ACHN (cell line): Measurements from ENCODE around the gene ZNF280B.
"Not testable (repeated sequence)": the region's sequence is repeated elsewhere in the genome, so short reads cannot be mapped to it uniquely, and the experiment has no call there.

Experiments used
- DNase-seq: peaks from one replicate; pipeline ENCODE4 v3.0.0-alpha.2; 2015
- in situ Hi-C: cut with HindIII; loops from 2 replicates; pipeline ENCODE4 v1.10.0; 2017; ENCODE audit warnings: low sequenced_read_pairs, low pct_ligation_motif_present, low pct_unique_long_range_greater_than_20kb

Gene ZNF280B

DNA sequence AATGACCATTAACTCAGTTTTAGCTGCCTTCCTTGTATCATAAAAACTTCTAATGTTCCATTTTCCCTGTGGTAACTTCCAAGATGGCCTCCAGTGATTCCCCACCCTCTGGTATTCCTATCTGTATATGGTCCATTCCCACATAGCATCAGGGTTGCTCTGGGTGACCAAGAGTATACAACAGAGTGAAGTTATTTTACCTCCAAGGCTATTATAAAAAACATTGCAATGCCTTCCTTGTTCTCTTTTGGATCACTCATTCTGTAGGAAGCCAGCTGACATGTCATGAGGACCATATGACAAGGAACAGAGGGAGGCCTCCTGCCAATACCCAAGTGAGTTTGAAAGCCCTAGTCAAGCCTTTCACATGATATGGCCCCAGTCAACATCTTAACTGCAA, 30.1 kb downstream of the ZNF280B start:
- in situ Hi-C loops: no loop called here
- no peak for DNase-seq

DNA sequence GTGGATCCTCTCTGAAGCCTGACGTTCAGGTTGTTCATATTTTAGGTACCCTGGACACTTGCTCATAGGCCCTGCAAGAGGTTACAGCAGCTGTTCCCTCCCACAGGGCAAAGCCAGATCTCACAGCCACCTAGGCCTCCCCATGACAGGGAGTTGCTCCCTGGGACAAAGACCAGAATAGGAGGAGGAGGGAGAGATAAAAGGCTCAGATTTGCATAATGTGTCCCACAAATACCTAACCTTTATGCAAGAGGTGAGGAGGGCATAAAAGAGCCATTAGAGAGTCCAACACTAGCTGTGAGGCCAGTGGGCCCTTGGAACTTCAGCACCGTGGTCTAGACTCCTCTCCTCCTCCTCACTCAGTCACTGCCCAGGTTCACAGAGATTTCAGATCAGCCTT, 33.8 kb downstream of the ZNF280B start:
- in situ Hi-C loops: no loop called here
- no peak for DNase-seq

DNA sequence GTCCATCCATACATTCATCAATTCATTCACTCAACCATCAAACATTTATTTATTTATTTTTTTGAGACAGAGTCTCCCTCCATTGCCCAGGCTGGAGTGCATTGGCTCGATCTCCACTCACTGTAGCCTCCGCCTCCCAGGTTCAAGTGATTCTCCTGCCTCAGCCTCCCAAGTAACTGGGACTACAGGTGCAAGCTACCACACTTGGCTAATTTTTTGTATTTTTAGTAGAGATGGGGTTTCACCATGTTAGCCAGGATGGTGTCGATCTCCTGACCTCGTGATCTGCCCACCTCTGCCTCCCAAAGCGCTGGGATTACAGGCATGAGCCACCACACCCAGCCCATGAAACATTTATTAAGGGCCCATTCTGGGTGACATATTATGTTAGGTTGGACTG, 37.4 kb downstream of the ZNF280B start:
- DNase-seq, in situ Hi-C loops: not testable (repeated sequence)

DNA sequence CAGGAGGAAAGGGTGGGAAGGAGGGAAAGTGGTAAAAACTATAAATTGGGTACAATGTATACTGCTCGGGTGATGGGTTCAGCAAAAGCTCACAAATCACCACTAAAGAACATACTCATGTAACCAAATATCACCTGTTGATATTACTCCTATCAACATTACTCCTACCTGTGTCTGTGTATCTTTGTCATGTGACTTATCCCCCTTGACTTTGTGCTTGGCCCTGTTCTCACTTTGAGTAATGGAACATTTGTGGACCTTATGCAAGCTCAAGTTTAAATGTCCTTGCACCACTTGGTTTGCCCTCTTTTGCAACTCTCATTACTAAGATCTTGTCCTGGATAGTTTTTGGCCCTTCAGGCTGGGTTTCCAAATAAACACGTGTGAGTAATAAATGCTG, 39.0 kb downstream of the ZNF280B start:
- no peak for DNase-seq
- in situ Hi-C loops: no loop called here

DNA sequence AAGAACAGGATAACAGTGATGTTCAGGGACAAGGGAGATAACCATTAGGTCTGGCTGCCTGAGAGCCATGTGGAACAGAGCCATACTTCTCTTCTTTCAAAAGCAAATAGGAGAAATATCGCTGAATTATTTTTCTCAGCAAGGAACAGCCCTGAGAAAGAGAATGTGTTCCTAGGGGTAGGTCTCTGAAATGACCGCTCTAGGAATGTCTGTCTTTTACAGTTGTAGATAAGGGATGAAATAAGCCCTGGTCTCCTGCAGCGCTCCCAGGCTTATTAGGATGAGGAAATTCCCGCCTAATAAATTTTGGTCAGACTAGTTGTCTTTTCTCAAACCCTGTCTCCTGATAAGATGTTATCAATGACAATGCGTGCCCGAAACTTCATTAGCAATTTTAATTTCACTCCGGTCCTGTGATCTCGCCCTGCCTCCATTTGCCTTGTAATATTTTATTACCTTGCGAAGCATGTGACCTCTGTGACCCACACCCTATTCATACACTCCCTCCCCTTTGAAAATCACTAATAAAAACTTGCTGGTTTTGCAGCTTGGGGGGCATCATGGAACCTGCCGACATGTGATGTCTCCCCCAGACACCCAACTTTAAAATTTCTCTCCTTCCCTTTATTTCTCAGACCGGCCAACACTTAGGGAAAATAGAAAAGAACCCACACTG, 39.6 kb downstream of the ZNF280B start:
- in situ Hi-C loops, DNase-seq: not testable (repeated sequence)

DNA sequence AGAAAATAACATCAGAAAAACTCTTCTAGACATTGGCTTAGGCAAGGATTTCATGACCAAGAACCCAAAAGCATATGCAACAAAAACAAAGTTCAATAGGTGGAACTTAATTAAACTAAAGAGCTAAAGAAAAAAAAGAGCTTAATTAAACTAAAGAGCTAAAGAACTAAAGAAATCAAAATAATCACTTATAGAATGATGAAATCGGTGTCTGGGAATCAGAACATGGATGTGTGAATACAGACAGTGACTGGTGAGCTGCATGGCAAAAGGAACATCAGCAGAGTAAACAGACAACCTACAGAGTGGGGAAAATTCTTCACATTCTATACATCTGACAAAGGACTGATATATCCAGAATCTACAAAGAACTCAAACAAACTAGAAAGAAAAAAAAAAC, 41.4 kb downstream of the ZNF280B start:
- in situ Hi-C loops: no loop called here
- DNase-seq: no peak

DNA sequence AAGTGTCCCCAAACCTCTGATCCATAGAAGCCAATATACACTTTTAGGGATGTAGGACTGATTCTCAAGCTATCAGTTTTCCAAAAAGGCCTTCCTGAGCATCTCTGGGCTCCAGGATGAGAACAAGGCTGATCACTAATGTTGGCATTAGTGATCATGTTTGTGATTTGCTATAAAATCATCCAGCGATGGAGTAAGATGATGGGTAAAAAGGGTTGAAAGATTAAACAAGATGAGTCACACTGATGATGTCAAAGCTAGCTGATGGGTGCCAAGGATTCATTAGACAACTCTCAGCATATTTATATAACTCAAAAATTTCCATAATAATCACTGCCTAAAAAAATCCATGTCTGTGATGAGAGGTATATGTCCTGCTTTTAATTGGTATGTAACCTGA, 42.8 kb downstream of the ZNF280B start:
- in situ Hi-C loops: no loop called here
- DNase-seq: no peak

DNA sequence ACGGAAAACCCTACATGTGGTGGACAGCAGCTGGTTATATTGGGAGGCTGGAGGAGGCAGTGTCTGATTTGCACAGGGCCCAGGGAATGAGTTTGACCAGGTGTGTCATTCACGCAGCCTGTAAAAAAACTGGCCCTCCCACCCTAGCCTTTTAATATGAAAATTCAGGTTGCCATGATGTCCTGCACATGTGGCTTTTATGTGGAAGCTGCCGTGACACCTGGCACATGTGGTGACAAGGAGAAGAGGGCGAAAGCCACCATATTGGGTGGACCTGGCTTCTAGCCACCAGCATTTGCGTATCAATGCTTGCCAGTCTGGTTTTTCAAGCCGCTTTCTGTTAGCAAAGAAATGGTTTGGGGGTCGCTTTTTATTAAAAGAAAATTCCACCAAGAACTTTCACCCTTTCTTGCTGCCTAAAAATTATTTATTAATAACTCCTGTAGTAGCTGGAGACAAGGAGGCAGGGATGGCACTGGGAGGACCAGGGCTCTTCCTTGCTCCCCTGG, 43.4 kb downstream of the ZNF280B start:
- in situ Hi-C loops: no loop called here
- no peak for DNase-seq

DNA sequence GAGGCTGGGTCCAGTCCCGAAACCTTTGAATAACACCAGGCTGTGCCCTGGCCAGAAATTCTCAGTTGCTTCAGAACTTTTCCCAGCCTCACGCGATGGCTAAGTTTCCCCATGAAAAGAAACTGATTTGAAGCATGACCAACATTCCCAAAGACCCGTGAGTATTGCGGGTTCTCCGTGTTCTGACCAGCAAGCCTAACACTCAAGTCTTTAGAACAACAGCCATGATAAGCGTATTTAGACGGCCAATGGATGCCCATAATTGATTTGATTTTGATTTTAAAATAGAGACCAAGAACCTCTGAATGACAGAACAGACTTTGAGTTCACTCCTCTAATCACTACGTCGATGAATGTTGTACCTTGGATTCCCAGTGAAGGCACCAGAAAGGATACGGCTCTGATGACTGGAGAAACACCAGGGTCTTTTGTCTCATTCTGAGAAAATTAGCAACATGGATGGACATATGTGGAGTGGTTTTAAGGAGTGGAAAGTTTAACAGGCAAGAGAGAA, 43.9 kb downstream of the ZNF280B start:
- in situ Hi-C loops: no loop called here
- no peak for DNase-seq

DNA sequence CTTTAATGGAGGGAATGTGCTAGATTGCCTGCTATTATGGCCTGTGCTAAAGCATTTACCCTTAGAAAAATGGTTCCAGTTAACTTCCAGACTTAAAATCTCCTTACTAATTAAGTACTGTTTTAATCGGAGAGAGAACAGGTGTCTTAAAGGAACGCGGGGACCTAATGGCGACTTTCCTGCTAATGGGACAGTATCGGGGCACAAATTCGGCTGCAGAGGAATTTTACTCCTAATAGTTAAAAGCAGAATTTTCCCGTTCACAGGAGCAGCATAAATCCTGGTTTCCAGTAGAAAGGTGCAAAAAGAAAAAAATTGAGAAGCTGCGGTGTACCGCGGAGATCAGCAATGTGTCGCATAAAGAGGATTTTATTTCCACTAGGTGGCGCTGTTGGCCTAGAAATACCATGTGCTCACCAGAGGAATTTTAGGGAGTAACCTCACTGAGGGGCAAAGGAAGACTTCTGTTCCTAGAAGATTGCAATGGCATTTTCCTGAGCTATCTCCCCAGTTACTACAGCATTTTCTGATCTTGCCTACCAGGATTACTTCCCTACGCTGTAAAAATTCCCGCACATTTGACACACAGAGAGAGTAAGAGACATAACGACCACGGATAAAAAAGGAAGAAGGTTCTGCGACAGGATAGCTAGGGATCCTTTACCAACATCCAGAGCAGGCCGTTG, 44.5 kb downstream of the ZNF280B start:
- DNase-seq: peak; percentile 60
- in situ Hi-C loops: no loop called here

DNA sequence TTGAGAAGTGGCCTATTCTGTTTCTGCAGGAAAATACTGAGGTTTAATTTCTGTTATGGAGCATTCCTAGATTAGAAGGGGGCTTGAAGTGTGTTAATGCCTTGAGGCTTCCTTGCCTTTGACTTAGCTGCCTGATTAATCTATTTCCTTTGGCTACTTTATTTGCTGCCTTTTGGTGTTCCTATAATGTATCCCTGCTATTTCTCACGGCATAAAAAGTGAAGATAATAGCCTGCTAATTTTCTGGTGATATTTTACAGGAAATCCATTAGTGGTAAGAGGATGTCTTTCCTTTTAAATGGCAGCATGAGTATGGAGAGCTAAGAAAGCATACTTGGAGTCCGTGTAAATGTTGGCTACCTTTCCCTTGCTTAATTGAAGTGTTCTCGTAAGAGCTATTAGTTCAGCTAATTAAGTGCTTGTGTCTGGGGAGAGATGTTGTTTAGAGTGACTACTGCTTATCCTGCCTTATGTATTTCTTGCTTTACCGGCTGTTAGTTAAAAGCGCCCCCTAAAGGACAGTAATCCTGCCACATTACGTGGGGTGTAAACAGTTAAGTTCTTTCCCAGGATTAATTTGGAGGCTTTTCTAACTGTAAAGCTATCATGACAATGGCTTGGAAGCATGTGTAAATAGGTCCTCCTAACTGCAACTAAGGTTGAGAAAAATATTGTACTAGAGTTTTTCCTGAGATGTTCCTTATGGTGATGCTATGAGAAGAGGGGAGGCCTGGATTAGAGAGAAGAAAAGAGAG, 45.6 kb downstream of the ZNF280B start:
- in situ Hi-C loops: no loop called here
- DNase-seq: peak; percentile 25

DNA sequence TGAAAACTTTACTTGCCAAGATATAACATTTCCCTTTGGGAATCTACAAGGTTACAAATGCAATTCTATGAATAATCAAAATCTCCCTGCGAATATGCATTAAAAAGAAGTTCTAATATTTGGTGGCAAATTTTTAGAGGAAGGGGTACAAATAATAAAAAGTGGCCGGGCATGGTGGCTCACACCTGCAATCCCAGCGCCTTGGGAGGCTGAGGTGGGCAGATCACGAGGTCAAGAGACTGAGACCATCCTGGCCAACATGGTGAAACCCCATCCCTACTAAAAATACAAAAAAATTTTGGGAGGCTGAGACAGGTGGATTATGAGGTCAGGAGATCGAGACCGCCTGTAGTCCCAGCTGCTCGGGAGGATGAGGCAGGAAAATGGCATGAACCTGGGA, 47.0 kb downstream of the ZNF280B start:
- no peak for DNase-seq
- in situ Hi-C loops: no loop called here

DNA sequence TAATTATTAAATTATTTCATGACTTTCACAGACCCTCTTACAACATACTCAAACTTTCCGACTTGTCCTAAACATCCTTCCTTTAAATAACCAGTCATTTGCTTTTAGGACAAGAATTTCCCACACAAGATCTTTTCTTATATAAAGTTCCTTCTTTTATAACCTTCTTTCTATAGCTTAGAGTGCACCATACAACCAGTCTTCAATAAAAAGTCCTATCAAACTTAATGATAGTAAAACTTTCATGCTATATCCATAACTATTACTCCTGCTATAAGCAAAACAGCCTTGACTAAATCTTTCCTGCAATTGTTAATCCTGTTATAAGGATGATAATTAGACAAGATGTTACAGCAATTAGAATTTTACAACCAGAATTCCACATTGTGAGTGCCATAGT, 47.4 kb downstream of the ZNF280B start:
- no peak for DNase-seq
- in situ Hi-C loops: no loop called here

DNA sequence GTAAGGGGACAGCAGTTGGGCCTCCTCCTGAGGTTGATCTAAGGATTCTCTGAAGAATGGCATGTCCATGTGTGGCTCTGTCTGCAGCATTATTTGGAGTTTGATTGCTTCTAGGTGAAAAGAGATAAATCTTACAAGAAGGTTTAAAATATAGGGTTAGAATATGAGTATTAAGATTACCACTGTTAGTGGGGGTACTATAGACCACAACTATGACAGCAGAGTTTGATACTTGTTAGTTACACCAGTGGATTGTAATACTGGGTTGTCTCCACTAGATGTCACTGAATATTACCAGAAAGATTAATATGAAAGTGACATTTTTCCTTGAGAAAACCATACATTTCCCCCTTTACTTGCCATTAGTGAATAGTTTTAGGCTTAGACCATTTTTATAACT, 47.9 kb downstream of the ZNF280B start:
- in situ Hi-C loops: no loop called here
- peak; percentile 21 for DNase-seq

DNA sequence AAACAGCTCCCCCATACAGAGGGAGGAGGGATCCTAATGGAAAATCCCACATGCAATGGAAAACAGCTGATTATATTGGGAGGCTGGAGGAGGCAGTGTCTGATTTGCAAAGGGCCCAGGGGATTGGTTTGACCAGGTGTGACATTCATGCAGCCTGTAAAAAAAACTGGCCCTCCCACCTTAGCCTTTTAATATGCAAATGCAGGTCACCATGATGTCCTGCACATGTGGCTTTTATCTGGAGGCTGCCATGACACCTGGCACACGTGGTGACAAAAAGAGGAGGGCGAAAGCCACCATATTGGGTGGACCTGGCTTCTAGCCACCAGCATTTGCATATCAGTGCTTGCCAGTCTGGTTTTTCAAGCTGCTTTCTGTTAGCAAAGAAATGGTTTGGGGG, 48.5 kb downstream of the ZNF280B start:
- in situ Hi-C loops: no loop called here
- no peak for DNase-seq

DNA sequence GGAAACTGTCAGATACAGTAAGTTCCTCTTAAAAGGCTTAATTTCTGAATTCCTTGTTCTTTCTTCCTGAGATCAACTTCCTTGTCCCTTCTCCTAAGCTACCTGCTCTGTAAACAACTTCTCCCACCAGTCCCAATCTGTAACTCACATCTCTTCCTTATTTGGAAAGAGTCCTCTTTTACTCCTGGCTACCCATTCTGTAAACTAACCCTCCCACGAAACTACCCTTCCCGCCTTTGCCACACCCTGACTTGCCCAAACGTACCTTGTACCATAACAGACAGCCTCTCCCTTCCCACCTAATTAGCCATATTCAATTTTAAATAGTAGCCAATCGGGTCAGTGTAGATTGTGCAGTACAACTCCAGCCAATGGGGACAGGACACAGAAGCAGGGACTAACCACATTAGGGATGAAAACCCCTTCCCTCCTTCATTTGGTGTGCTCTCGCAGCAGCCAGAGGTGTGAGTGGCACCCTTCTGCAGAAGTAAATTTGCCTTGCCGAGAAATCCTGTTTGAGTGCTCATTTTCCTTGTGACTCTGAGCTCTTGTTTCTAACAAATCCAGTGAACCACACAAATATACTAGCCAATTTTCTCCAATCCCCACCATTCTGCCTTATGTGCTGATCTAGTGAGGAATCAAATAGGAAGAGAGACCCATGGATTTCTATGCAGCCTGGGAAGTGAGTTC, 49.5 kb downstream of the ZNF280B start:
- no peak for DNase-seq
- in situ Hi-C loops: no loop called here

DNA sequence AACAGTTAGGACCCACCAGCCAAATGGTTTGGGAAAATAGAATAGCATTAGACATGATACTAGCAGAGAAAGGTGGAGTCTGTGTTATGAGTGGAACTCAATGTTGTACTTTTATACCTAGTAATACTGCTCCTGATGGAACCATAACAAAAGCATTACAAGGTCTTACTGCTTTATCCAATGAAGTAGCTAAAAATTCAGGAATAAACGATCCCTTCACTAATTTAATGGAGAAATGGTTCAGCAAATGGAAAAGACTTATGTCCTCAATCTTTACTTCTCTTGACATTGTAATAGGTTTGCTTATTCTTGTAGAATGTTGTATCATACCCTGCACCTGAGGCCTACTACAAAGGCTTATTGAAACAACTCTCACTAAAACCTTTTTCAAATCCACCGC, 50.2 kb downstream of the ZNF280B start:
- no peak for DNase-seq
- in situ Hi-C loops: no loop called here

DNA sequence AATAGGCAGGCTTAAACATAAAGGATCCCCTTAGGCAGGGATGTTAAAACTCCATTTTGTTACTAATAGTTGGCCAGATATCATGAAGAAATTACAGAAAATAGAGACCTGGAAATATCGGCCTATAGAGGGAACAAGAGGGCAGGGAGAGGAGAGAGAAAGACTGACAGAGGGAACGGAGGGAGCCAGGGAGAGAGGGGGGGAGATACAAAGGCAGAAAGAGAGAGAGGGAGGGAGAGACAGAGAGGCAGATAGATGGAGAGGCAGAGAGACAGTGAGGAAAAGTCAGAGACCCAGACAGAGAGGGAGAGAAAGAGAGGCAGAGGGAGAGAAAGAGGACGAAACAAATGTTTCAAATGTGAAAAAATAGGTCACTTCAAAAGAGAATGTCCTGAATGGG, 53.5 kb downstream of the ZNF280B start:
- in situ Hi-C loops: no loop called here

More for the DNA sequence above, 53.5 kb downstream of the ZNF280B start:
- no peak for DNase-seq
